ENCODE measurements around the gene RGS19. TPM values are rescaled to one million over a fixed set of nuclear protein-coding genes. Genes with fewer than 3 reads are reported as not detected.

RGS19 gene
- total RNA-seq, 2 experiments from 2014 or later, result 84.5 to 119 TPM

DNA sequence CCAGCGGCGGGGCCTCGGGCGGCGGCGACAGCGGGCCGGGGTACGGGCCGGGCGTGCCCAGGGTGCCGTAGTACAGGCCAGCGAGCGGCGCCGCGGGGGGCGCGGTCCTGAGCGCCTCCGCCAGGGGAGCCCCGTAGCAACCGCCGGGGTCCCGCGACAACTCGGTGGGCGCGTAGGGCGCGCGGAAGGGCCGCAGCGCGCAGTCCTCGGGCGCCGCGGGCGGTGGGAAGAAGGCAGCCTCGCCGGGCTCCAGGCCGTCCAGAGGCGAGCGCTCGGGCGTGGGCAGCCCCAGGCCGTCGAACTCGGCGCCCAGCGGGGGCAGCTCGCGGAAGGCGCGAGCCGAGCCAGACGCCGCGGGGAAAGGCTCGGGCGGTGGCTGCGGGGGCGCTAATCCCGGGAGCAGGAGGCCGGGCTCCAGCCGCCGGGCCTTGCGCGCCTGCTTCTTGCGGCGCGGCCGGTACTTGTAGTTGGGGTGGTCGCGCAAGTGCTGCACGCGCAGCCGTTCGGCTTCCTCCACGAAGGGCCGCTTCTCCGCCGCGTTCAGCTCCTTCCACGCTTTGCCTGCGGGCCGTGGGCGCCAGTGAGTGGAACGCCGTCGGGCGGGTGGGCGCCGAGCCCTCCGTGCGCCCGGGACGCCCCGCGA lies 30.8 kb downstream of the RGS19 start:
- no peaks in the 10 kb centered on the region for H3K9me3 Mint-ChIP-seq (ENCODE audit: low read depth)
- peaks cover 44% of the 10 kb centered on the region for H3K27me3 Mint-ChIP-seq
- H3K27ac Mint-ChIP-seq, result no peak overlapping the region
- no peak for ATAC-seq
- H3K4me1 Mint-ChIP-seq, result peaks cover 3% of the 10 kb centered on the region
- no peak overlapping the region for H3K4me3 Mint-ChIP-seq
- DNase-seq, result no peak
- CTCF ChIA-PET, result interaction anchor here (1.0 to 7.4 kb wide), 3 partner anchors 9 to 68 kb away, joined by 3 to 78 read pairs (median 7); partner anchors contain the start of genes C20orf204, PRPF6 and SAMD10
- H3K36me3 Mint-ChIP-seq, result no peaks in the 10 kb centered on the region

DNA sequence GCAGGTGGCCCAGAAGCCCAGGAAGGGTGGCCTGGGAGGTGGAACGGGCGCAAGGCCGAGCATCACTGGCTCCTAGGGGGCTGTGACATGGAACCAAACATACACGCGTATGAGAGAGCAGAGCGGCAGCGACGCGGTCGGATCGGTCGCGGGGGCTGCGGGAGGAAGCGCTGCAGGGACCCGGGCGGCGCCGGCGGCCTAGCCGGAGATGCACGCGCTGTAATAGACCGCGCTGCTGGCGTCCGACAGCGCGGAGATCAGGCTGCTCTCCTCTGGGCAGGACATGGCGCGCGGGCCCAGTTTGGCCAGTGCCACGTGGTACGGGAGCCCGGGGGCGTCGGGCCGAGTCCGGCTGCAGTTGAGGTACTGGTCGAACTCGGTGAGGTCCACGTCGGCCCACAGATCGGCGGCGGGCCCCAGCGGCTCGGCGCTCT lies 31.3 kb downstream of the RGS19 start:
- CTCF ChIA-PET, result interaction anchor here (1.0 to 7.4 kb wide), 4 partner anchors 9 to 68 kb away, joined by 3 to 78 read pairs (median 8); partner anchors contain the start of genes C20orf204, PRPF6 and SAMD10
- Mint-ChIP-seq H3K9me3 (ENCODE audit: low read depth) (no peaks in the 10 kb centered on the region), H3K4me3 (no peak overlapping the region), H3K27ac (no peak overlapping the region), H3K4me1 (peaks cover 3% of the 10 kb centered on the region), H3K36me3 (no peaks in the 10 kb centered on the region), H3K27me3 (peaks cover 44% of the 10 kb centered on the region)
- no peak for DNase-seq
- no peak for ATAC-seq

DNA sequence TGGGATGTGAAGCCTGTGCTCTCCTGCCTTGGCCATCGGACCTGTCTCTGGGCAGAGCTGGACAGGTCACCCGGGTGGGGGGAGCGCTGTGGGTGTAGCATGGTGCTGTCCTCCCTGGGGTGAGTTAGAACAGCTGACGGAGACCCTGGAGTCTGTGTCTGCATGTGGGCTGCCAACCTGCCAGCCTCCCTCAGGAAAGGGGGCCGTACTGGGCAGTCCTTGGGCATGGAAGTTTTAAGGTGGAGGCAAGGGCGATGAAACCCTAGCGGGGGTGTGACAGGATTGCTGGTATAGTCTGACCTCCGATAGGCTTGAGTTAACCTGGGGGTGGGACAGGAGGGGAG lies 32.3 kb downstream of the RGS19 start:
- Mint-ChIP-seq H3K4me3 (no peak overlapping the region), H3K36me3 (no peaks in the 10 kb centered on the region), H3K27me3 (peaks cover 44% of the 10 kb centered on the region), H3K4me1 (peaks cover 5% of the 10 kb centered on the region), H3K27ac (no peak overlapping the region), H3K9me3 (ENCODE audit: low read depth) (no peaks in the 10 kb centered on the region)
- CTCF ChIA-PET, result interaction anchor here (1.7 kb wide), 1 partner anchor 9 kb away, joined by 9 read pairs; no protein-coding TSS in a partner anchor
- ATAC-seq (no peak), DNase-seq (no peak)

DNA sequence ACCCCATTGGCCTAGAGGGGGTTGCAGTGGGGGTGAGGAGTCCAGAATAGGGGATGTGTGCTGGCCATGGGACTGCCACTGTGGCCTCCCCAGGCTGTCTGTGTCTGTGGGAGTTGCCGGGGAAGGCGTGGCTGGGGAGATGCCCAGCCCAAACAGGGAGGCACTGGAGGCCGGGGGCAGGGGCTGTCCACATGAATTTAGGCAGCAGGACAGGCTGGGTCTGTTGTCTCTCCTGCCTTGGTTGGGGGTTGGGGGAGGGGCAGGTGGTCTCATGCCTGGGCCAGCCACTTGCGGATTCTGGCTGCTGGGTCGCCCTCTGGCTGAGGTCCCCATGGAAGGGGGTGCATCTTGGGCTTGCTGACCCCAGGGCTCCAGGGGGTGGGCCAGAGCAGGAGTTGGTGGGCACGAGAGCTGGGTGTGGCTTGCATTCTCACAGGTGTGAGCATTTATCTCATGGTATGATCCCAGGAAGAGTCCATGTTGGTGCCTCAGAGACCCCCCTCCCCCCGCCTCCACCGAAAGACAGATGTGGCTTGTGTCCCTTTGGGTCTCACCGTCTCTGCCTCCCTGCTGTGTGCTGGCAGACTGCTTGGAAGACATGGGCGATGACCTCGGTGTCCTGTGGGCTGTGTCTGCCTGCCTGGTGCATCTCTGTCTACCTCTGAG lies 33.8 kb downstream of the RGS19 start:
- DNase-seq (no peak), ATAC-seq (no peak)
- H3K27ac Mint-ChIP-seq, result no peak overlapping the region
- peaks cover 32% of the 10 kb centered on the region for H3K27me3 Mint-ChIP-seq
- H3K4me1 Mint-ChIP-seq, result peaks cover 19% of the 10 kb centered on the region
- no peaks in the 10 kb centered on the region for H3K9me3 Mint-ChIP-seq (ENCODE audit: low read depth)
- CTCF ChIA-PET, result interaction anchor here (1.0 to 9.8 kb wide), 2 partner anchors 14 to 21 kb away, joined by 3 to 133 read pairs; partner anchors contain the start of gene TCEA2
- no peak overlapping the region for H3K4me3 Mint-ChIP-seq
- no peaks in the 10 kb centered on the region for H3K36me3 Mint-ChIP-seq

DNA sequence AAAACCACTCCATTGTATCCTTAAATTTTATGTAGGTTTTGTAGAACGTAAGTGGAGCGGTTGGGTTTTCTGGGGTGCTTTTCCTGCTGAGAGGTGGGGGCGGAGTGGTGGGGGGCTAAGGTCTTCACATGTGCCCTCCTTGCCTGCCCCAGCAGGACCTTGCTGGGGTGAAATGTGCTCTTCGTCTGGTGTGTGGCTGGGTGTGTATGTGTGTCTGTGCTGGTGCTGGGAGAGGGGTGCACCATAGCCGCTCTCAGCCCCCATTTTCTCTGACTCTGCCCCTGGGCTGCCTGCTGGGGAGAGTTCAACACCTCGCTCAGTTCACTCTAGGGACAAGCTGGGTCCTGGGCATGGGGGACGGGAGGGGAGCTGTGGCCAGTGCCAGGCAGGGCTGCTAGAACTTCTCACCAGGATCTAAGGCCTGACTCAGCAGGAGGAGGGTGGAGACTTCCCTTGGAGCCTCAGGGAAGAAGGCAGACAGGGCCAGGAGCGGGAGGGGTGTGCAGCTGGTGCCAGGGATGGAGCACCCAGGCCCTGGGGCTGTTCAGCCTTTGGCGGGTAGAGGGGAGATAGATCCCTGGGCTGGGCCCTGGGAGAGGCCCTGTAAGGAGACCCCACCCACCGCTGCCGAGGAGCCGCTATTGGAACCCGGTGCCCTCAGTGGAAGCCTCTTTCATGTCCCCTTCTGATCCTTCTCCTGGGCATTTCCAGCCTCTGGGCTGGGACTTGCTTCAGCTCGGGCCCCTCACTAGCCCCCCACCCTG lies 34.7 kb downstream of the RGS19 start:
- CTCF ChIA-PET, result interaction anchor here (1.0 to 9.8 kb wide), 3 partner anchors 15 to 71 kb away, joined by 3 to 133 read pairs (median 4); partner anchors contain the start of gene TCEA2
- Mint-ChIP-seq H3K4me1 (peaks cover 27% of the 10 kb centered on the region), H3K27ac (no peak overlapping the region), H3K9me3 (ENCODE audit: low read depth) (no peaks in the 10 kb centered on the region), H3K36me3 (no peaks in the 10 kb centered on the region), H3K4me3 (no peak overlapping the region), H3K27me3 (peaks cover 27% of the 10 kb centered on the region)
- no peak for ATAC-seq
- DNase-seq, result no peak

DNA sequence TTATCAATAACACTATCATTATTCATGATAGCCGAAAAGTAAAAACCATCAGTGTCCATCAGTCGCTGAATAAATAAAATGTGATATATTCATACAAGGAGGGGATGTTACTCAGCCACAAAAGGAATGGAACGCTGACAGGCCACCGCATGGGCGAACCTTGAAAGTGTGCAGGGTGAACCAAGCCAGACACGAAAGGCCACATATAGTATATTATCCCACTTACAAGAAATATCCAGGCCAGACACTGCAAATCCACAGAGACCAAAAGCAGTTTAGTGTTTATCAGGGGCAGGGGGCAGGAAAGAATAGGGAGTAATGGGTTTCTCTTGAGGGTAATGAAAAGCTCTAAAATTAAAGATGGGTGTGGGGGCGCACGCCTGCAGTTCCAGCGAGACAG lies 35.5 kb downstream of the RGS19 start:
- Mint-ChIP-seq H3K36me3 (no peaks in the 10 kb centered on the region), H3K4me3 (no peak overlapping the region), H3K4me1 (peaks cover 32% of the 10 kb centered on the region), H3K27ac (no peak overlapping the region), H3K27me3 (peaks cover 25% of the 10 kb centered on the region), H3K9me3 (ENCODE audit: low read depth) (no peaks in the 10 kb centered on the region)
- ATAC-seq (no peak), DNase-seq (no peak)
- CTCF ChIA-PET, result interaction anchor here (9.8 kb wide), 1 partner anchor 16 kb away, joined by 133 read pairs; the partner anchor contains the start of gene TCEA2

DNA sequence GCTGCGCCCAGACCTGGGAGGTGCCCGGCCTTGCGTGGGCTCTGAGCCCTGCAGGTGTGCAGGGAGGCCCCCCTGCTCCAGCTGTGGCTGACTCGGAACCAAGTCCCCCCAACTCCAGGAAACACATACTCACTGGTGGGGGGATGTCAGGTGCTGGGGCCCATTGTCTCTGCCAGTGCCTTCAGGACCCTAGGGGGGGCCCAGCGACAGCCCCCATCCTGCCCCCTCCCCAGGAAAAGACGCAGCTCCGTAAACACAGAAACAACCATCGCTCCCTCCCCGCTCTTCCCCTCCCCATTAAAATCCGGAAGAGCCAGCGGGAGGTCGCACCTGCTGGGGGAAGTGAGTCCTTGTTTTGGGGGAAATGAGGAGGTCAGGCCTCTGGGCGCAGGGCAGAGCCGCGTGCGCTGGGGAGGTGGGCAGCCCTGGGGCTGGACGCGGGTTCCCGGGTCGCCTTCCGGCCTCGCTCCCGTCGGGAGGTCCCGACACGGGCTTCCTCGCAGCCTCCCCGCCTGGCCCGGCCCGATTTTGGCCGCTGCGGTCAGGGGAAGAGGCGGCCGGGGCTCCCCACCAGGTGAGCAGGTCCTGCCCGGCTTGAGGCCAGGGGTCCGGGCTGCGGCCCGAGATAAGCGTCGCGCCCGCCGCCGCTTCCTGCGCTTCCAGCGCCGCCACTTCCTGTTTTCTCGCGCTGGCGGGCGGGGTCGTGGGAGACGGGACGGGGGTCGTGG lies 37.1 kb downstream of the RGS19 start:
- Mint-ChIP-seq H3K27ac (peak overlapping the region; percentile 56), H3K4me1 (peaks cover 37% of the 10 kb centered on the region), H3K4me3 (peak overlapping the region; percentile 52), H3K36me3 (no peaks in the 10 kb centered on the region), H3K9me3 (ENCODE audit: low read depth) (no peaks in the 10 kb centered on the region), H3K27me3 (peaks cover 17% of the 10 kb centered on the region)
- no peak for DNase-seq
- CTCF ChIA-PET, result interaction anchor here (1.1 to 9.8 kb wide), 3 partner anchors 17 to 61 kb away, joined by 3 to 190 read pairs (median 133); partner anchors contain the start of genes PRPF6, SAMD10 and TCEA2
- ATAC-seq, result no peak

DNA sequence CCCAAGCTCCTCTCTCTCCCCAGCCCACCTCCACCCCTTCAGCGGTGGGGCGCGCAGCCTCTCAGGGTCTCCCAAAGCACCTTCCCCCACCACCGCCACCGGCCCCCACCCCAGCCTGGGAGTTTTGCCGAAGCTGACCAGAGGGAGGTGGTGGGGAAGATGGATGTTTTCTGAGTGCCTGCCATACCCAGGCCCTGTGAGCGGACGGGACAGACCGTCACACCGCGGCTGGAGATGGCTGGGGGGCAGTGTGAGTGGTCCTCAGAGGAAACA lies 37.6 kb downstream of the RGS19 start:
- ATAC-seq, result no peak
- H3K4me3 Mint-ChIP-seq, result peak overlapping the region; percentile 52
- peaks cover 42% of the 10 kb centered on the region for H3K4me1 Mint-ChIP-seq
- H3K27me3 Mint-ChIP-seq, result peaks cover 12% of the 10 kb centered on the region
- no peaks in the 10 kb centered on the region for H3K9me3 Mint-ChIP-seq (ENCODE audit: low read depth)
- CTCF ChIA-PET, result interaction anchor here (1.1 to 9.8 kb wide), 5 partner anchors 18 to 84 kb away, joined by 3 to 190 read pairs (median 35); partner anchors contain the start of genes OPRL1, PRPF6, RGS19 and SAMD10
- H3K36me3 Mint-ChIP-seq, result no peaks in the 10 kb centered on the region
- no peak overlapping the region for H3K27ac Mint-ChIP-seq
- no peak for DNase-seq

DNA sequence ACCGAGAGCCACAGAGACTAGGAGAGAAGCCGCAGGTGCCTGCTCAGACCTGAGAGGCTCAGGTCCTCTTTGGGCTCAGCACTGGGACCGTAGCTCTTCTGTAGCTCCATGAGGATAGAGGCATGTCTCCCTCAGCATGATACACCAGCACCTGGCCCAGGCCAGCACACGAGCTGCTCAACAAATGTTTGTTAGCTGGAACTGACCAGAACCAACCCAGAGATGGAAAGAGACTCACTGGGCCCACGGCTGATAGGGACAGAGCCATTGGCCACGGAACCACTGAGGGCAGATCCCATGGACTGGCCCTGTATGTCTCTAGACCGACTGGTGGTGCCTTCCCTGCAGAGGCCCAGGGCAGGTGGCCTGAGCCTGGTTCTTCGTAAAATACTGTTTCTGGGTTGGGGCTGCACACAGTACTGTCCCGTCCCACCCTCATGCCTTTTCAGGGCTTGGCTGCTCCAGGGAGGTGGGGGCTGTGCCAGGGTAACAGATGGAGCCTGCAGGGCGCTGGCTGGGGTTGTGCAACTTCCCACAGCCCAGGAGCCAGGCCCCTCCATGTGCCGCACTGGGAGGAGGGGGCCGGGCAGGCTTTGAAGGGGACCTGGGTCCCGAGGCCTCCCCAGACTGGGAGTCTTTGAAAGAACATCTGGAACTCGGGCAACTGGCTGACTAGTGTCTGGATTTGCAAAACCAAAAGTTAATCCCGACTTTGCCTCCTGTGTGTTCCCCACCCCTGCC lies 38.1 kb downstream of the RGS19 start:
- Mint-ChIP-seq H3K36me3 (no peaks in the 10 kb centered on the region), H3K4me3 (peak overlapping the region; percentile 52), H3K4me1 (peaks cover 47% of the 10 kb centered on the region), H3K27ac (peak overlapping the region; percentile 29), H3K27me3 (peaks cover 8% of the 10 kb centered on the region), H3K9me3 (ENCODE audit: low read depth) (no peaks in the 10 kb centered on the region)
- no peak for DNase-seq
- no peak for ATAC-seq
- CTCF ChIA-PET, result interaction anchor here (1.0 to 9.8 kb wide), 10 partner anchors 11 to 213 kb away, joined by 3 to 190 read pairs (median 32); partner anchors contain the start of genes LKAAEAR1, OPRL1, PRPF6 and RGS19

DNA sequence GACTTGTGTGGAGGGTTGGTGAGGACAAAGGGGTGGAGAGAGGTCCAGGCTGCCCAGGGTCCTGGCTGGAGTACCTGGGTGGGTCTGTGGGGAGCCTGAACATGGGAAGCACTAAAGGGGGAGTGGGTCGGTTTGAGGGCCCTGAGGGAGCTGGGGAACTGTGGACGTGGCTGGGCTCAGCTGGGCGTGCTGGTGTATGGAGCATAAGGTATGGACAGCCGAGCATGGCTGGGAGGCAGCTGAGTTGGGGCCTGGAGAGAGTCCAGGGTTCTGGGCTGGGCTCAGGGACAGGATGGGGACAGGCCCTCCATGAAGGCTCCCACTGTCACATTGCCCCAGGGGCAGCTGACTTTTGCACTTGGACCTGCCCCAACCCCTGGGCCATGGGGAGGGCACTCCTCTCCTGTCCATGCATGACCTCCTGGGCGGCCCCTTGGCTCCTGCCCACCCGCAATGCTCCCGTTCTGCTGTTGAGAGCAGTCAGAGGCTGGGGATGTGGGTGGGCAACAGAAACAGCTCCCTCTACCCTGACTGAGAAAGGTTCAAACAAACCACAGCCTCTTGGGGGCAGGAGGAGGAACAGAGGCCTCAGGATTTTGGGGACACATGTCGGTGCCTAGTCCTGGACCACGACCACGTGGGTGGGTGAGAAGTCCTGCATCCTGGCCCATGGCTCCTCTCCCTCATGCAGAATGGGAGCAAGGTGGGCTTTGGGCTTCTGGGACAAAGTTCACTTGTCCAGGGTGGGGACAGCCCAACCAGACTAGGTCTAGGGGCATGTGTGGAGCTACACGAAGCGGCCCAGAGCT lies 38.9 kb downstream of the RGS19 start:
- CTCF ChIA-PET, result interaction anchor here (0.9 to 9.8 kb wide), 15 partner anchors 11 to 215 kb away, joined by 3 to 190 read pairs (median 24); partner anchors contain the start of genes LKAAEAR1, OPRL1, PCMTD2 and PRPF6
- no peaks in the 10 kb centered on the region for H3K9me3 Mint-ChIP-seq (ENCODE audit: low read depth)
- H3K4me3 Mint-ChIP-seq, result no peak overlapping the region
- H3K36me3 Mint-ChIP-seq, result no peaks in the 10 kb centered on the region
- peaks cover 2% of the 10 kb centered on the region for H3K27me3 Mint-ChIP-seq
- H3K27ac Mint-ChIP-seq, result peak overlapping the region; percentile 29
- no peak for DNase-seq
- no peak for ATAC-seq
- peaks cover 54% of the 10 kb centered on the region for H3K4me1 Mint-ChIP-seq

DNA sequence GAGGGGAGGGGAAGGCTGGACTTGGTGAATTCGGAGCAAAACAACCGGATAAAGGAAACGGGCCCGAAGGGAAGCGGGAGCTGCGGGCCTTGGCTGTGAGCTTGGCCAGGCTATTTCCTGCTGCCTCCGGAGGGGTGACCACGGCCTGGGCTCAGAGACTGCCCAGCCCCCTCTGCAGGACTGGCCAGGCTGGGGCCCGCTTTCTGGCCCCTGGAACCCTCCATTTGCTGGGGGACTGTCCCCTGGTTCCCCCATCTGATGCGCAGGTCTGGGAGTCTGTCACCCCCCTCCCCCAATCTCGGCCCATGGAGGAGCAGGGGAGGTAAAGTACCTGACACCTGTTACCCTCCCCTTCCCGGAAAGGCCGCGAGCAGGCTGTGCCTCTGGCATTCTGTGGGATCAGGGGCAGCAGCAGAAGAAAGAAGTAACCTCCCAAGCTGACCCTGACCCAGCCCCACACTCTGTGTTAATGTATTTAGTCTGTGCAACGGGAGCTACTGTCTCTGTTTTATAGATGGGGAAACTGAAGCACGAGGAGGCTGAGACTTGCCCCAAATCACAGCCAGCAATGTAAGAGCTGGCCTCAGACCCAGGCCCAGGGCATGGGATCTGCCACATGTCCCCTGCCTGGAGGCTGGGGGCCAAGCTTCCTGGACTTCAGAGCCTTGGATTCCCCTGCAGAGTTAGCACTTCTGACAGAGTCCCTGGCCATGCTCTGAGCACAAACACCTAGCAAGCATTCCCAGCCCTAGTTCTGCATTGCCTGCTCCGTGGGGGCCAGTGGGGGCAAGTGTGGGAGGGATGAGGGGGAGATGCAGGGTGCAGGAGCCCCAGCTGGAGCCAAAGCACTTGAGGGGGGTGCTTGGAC lies 39.8 kb downstream of the RGS19 start:
- Mint-ChIP-seq H3K27ac (peak overlapping the region; percentile 68), H3K4me3 (peak overlapping the region; percentile 71)
- CTCF ChIA-PET, result interaction anchor here (0.6 to 9.8 kb wide), 38 partner anchors 12 to 815 kb away, joined by 3 to 190 read pairs (median 8); partner anchors contain the start of genes LKAAEAR1, OPRL1, PCMTD2 and PRPF6

More for the DNA sequence above, 39.8 kb downstream of the RGS19 start:
- Mint-ChIP-seq H3K36me3 (no peaks in the 10 kb centered on the region), H3K4me1 (peaks cover 62% of the 10 kb centered on the region), H3K9me3 (ENCODE audit: low read depth) (no peaks in the 10 kb centered on the region), H3K27me3 (peaks cover 2% of the 10 kb centered on the region)
- DNase-seq (no peak), ATAC-seq (no peak)
